ENCODE measurements around the gene GRAMD1A. TPM values are rescaled to one million over a fixed set of nuclear protein-coding genes. Genes with fewer than 3 reads are reported as not detected.
"Not testable (repeated sequence)": the region's sequence is repeated elsewhere in the genome, so short reads cannot be mapped to it uniquely, and the experiment has no call there.

GRAMD1A gene
- total RNA-seq, 6 experiments from 2014 or later = 10.4 to 34.8 (median 15.4) TPM

GRCh38 chr19:35013820-35014754, 14.0 kb downstream of the GRAMD1A start:
- Histone ChIP-seq H3K4me3 (no peak overlapping the region), H3K36me3 (peaks cover 0 to 6% (median 2%) of the 10 kb centered on the region in 4 donors), H3K27me3 (no peaks in the 10 kb centered on the region), H3K27ac (peak overlapping the region in 2 of 3 donors; percentile 16 to 37), H3K4me1 (peaks cover 0 to 8% (median 3%) of the 10 kb centered on the region in 4 donors), H3K9me3 (no peaks in the 10 kb centered on the region)
- intact Hi-C loops (cut with DNase I) = loop anchor here (5.0 kb wide), 1 partner anchor 42 kb away; no protein-coding TSS in a partner anchor
- DNase-seq (no peak), ATAC-seq (peak; percentile 8 to 33 (median 22))
- no peak for TF ChIP-seq CTCF (IDR thresholded peaks at IDR 0.05)
- TF ChIP-seq POLR2A (IDR thresholded peaks at IDR 0.05) = no peak
- 77% methylated on average over 3 of the region's 23 CpGs for WGBS (ENCODE audit: insufficient coverage, low coverage, low lambda C conversion rate, missing lambda C conversion rate)

GRCh38 chr19:35014774-35015173, 14.7 kb downstream of the GRAMD1A start:
- H3K27ac ChIP-seq = peak overlapping the region in 1 of 3 donors; percentile 37
- not testable (repeated sequence) for ATAC-seq, H3K27me3 ChIP-seq, H3K36me3 ChIP-seq, H3K9me3 ChIP-seq, H3K4me3 ChIP-seq, DNase-seq, H3K4me1 ChIP-seq
- WGBS (ENCODE audit: insufficient coverage, low coverage, low lambda C conversion rate, missing lambda C conversion rate) = 90% methylated on average over 4 of the region's 4 CpGs
- intact Hi-C loops (cut with DNase I) = loop anchor here (5.0 kb wide), 1 partner anchor 42 kb away; no protein-coding TSS in a partner anchor

- H3K27me3 ChIP-seq = no peaks in the 10 kb centered on the region
- H3K36me3 ChIP-seq = peaks cover 0 to 14% (median 5%) of the 10 kb centered on the region in 4 donors
- DNase-seq = no peak
- H3K9me3 ChIP-seq = no peaks in the 10 kb centered on the region
- peak in 1 of 4 donors; percentile 5 for ATAC-seq
- H3K4me3 ChIP-seq = no peak overlapping the region
- intact Hi-C loops (cut with DNase I) = no loop called here
- whole genome bisulfite sequencing (ENCODE audit: insufficient coverage, low coverage, low lambda C conversion rate, missing lambda C conversion rate) = 87% methylated on average over 6 of the region's 16 CpGs
- TF ChIP-seq POLR2A (IDR thresholded peaks at IDR 0.05) (no peak), CTCF (IDR thresholded peaks at IDR 0.05) (no peak)
- no peak overlapping the region for H3K27ac ChIP-seq
- peaks cover 0 to 8% (median 3%) of the 10 kb centered on the region in 4 donors for H3K4me1 ChIP-seq
Observed at GRCh38 chr19:35015270-35015953, 15.3 kb downstream of the GRAMD1A start.

GRCh38 chr19:35015954-35016351, 15.8 kb downstream of the GRAMD1A start:
- WGBS (ENCODE audit: insufficient coverage, low coverage, low lambda C conversion rate, missing lambda C conversion rate) = 98% methylated on average over 6 of the region's 6 CpGs
- Histone ChIP-seq H3K9me3 (no peaks in the 10 kb centered on the region), H3K27me3 (no peaks in the 10 kb centered on the region), H3K27ac (no peak overlapping the region), H3K4me3 (no peak overlapping the region), H3K36me3 (peaks cover 0 to 15% (median 6%) of the 10 kb centered on the region in 4 donors), H3K4me1 (peaks cover 0 to 8% (median 3%) of the 10 kb centered on the region in 4 donors)
- no peak for TF ChIP-seq POLR2A (IDR thresholded peaks at IDR 0.05)
- no peak for TF ChIP-seq CTCF (IDR thresholded peaks at IDR 0.05)
- DNase-seq (no peak), ATAC-seq (no peak)
- intact Hi-C loops (cut with DNase I) = no loop called here

Data from right lobe of liver (tissue), 6 donors.